Measurements from ENCODE around the gene BSCL2. TPM values are rescaled to one million over a fixed set of nuclear protein-coding genes. Genes with fewer than 3 reads are reported as not detected.
"Not testable (repeated sequence)": the region's sequence is repeated elsewhere in the genome, so short reads cannot be mapped to it uniquely, and the experiment has no call there.

BSCL2 gene
- total RNA-seq, 2 donors from 2014 or later, result 148 to 187 TPM

DNA sequence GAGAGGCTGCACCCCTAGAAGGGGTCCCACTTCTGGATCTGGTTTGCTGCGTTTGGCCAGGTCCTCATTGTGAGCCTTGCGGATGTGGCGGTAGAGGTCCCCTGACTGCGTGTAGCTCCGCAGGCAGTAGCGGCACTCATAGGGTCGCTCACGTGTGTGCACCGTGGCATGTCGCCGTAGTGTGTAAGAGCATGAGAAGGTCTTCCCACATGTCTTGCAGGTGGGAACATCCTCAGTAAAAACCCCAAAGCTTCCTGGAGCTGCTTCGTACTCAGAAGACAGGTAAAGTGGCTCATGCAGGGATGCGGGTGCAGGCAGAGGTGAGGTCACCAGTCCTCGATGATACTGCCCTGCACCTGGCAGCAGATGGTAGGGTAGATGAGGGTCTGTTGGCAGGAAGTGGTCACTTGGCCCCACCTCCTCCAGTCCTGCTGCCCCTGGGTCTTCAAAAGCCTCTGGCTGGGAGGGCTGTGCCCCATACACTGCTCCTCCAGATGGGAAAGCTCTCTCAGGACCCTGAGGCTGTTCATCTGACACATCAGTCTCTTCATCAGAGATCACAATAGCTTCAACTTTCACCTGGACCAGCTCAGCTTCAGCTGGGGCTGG, 45.1 kb upstream of the BSCL2 start:
- TF ChIP-seq POLR2A (IDR thresholded peaks at IDR 0.05) (no peak), POLR2AphosphoS5 (IDR thresholded peaks at IDR 0.05) (no peak)
- TF ChIP-seq, protein P1, sequence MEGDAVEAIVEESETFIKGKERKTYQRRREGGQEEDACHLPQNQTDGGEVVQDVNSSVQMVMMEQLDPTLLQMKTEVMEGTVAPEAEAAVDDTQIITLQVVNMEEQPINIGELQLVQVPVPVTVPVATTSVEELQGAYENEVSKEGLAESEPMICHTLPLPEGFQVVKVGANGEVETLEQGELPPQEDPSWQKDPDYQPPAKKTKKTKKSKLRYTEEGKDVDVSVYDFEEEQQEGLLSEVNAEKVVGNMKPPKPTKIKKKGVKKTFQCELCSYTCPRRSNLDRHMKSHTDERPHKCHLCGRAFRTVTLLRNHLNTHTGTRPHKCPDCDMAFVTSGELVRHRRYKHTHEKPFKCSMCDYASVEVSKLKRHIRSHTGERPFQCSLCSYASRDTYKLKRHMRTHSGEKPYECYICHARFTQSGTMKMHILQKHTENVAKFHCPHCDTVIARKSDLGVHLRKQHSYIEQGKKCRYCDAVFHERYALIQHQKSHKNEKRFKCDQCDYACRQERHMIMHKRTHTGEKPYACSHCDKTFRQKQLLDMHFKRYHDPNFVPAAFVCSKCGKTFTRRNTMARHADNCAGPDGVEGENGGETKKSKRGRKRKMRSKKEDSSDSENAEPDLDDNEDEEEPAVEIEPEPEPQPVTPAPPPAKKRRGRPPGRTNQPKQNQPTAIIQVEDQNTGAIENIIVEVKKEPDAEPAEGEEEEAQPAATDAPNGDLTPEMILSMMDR (IDR thresholded peaks at IDR 0.05), result no peak
- Histone ChIP-seq H3K4me3 (no peak overlapping the region), H3K27ac (no peak overlapping the region), H3K4me1 (replicated peaks) (no peaks in the 10 kb centered on the region), H3K9me3 (no peaks in the 10 kb centered on the region), H3K36me3 (no peaks in the 10 kb centered on the region), H3K27me3 (replicated peaks; ENCODE audit: insufficient read depth) (no peaks in the 10 kb centered on the region)
- no peak for DNase-seq (ENCODE audit: low spot score)
- 94% methylated on average over 14 of the region's 14 CpGs for WGBS
- intact Hi-C loops (cut with DNase I), result no loop called here

DNA sequence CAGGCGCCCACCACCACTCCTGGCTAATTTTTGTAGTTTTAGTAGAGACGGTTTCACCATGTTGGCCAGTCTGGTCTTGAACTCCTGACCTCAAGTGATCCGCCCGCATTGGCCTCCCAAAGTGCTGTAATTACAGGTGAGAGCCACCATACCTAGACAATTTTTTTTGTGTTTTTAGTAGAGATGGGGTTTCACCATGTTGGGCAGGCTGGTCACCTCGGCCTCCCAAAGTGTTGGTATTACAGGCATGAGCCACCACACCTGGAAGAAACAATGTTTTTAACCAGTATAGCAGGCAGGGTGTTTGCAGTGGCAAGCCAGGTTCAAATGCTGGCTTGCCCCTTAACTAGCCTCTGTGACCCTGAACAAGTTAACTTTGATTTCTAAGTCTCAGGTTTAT, 42.7 kb upstream of the BSCL2 start:
- 94% methylated on average over 5 of the region's 5 CpGs for WGBS
- H3K27me3 ChIP-seq (replicated peaks; ENCODE audit: insufficient read depth); intact Hi-C loops (cut with DNase I); DNase-seq (ENCODE audit: low spot score); H3K4me3 ChIP-seq; H3K36me3 ChIP-seq; H3K4me1 ChIP-seq (replicated peaks); H3K9me3 ChIP-seq; H3K27ac ChIP-seq: not testable (repeated sequence)

- intact Hi-C loops (cut with DNase I), result no loop called here
- WGBS, result 68% methylated on average over 9 of the region's 9 CpGs
These were observed 40.4 kb upstream of the BSCL2 start for GRCh38 chr11:62747475-62748160.

GRCh38 chr11:62737196-62737595, 30.0 kb upstream of the BSCL2 start:
- no peaks in the 10 kb centered on the region for H3K27me3 ChIP-seq (replicated peaks; ENCODE audit: insufficient read depth)
- TF ChIP-seq POLR2AphosphoS5 (IDR thresholded peaks at IDR 0.05), result no peak
- TF ChIP-seq, protein P1 (IDR thresholded peaks at IDR 0.05), result no peak
- TF ChIP-seq POLR2A (IDR thresholded peaks at IDR 0.05), result no peak
- H3K27ac ChIP-seq, result no peak overlapping the region
- H3K4me3 ChIP-seq, result no peak overlapping the region
- H3K36me3 ChIP-seq, result peaks cover 0 to 3% of the 10 kb centered on the region in 2 donors
- DNase-seq (ENCODE audit: low spot score), result no peak
- H3K9me3 ChIP-seq, result no peaks in the 10 kb centered on the region
- intact Hi-C loops (cut with DNase I), result no loop called here
- H3K4me1 ChIP-seq (replicated peaks), result no peaks in the 10 kb centered on the region

More at GRCh38 chr11:62747475-62748160, 40.4 kb upstream of the BSCL2 start:
- H3K27me3 ChIP-seq (replicated peaks; ENCODE audit: insufficient read depth), result no peaks in the 10 kb centered on the region
- no peak overlapping the region for H3K27ac ChIP-seq
- no peak for DNase-seq (ENCODE audit: low spot score)
- no peaks in the 10 kb centered on the region for H3K4me1 ChIP-seq (replicated peaks)
- no peaks in the 10 kb centered on the region for H3K9me3 ChIP-seq
- TF ChIP-seq, protein P1 (IDR thresholded peaks at IDR 0.05), result no peak
- TF ChIP-seq POLR2A (IDR thresholded peaks at IDR 0.05) (no peak), POLR2AphosphoS5 (IDR thresholded peaks at IDR 0.05) (no peak)
- no peaks in the 10 kb centered on the region for H3K36me3 ChIP-seq
- H3K4me3 ChIP-seq, result no peak overlapping the region

GRCh38 chr11:62732830-62733229, 25.6 kb upstream of the BSCL2 start:
- peaks cover 9% of the 10 kb centered on the region for H3K4me1 ChIP-seq (replicated peaks)
- no peak overlapping the region for H3K4me3 ChIP-seq
- no peaks in the 10 kb centered on the region for H3K9me3 ChIP-seq
- intact Hi-C loops (cut with DNase I), result no loop called here
- DNase-seq (ENCODE audit: low spot score), result no peak
- 68% methylated on average over 2 of the region's 2 CpGs for WGBS
- TF ChIP-seq POLR2AphosphoS5 (IDR thresholded peaks at IDR 0.05), result no peak
- TF ChIP-seq, protein P1 (IDR thresholded peaks at IDR 0.05), result no peak
- no peak for TF ChIP-seq POLR2A (IDR thresholded peaks at IDR 0.05)
- no peaks in the 10 kb centered on the region for H3K27me3 ChIP-seq (replicated peaks; ENCODE audit: insufficient read depth)
- H3K27ac ChIP-seq, result no peak overlapping the region
- no peaks in the 10 kb centered on the region for H3K36me3 ChIP-seq

GRCh38 chr11:62730076-62730475, 22.9 kb upstream of the BSCL2 start:
- DNase-seq (ENCODE audit: low spot score); H3K9me3 ChIP-seq; H3K27me3 ChIP-seq (replicated peaks; ENCODE audit: insufficient read depth); H3K4me1 ChIP-seq (replicated peaks); intact Hi-C loops (cut with DNase I); H3K36me3 ChIP-seq; H3K27ac ChIP-seq: not testable (repeated sequence)
- H3K4me3 ChIP-seq, result peak overlapping the region; percentile 5 to 79
- 71% methylated on average over 14 of the region's 14 CpGs for WGBS

All from prostate gland (tissue), 2 donors.